ENCODE data around the gene IL18. TPM values are rescaled to one million over a fixed set of nuclear protein-coding genes. Genes with fewer than 3 reads are reported as not detected.
"Not testable (repeated sequence)": the region's sequence is repeated elsewhere in the genome, so short reads cannot be mapped to it uniquely, and the experiment has no call there.

IL18 gene
- polyA plus RNA-seq, 1 donor from 2014 or later = not detected

DNA sequence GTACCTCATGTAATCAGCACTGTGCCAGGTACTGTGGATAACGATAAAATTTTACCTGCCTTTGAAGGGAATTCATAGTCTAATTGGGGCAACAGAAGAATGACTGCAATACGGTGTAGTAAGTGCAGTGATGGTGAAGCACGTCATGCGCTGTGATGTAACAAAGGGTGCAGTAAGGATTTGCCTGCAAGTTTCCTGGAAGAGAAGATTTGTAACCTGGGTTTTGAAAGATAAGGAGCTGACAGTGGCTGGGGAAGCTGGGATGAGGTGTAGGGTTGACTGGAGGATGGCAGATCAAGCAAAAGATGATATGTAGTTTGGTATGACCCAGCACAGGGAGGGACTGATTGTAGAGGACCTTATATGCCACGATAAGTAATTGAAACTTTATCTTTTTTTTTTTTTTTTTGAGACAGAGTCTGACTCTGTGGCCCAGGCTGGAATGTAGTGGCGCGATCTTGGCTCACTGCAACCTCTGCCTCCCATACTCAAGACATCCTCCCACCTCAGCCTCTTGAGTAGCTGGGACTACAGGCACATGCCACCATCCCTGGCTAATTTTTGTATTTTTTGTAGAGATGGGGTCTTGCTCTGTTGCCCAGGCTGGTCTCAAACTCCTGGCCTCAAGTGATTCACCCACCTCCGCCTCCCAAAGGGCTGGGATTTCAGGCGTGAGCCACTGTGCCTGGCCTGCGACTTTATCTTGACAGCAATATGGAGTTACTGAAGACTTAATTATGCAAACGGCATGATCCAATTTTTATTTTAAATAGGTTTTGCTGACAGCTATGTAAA lies 66.0 kb downstream of the IL18 start:
- Histone ChIP-seq H4K20me1 (ENCODE audit: insufficient read depth) (no peaks in the 10 kb centered on the region), H3K4me3 (ENCODE audit: low read length) (no peak overlapping the region), H2AFZ (ENCODE audit: low read depth, low read length) (no peak overlapping the region), H3K36me3 (ENCODE audit: insufficient read depth, low read length) (no peaks in the 10 kb centered on the region), H3K9ac (ENCODE audit: low read length) (no peak overlapping the region), H3K27me3 (ENCODE audit: insufficient read depth, low read depth, low read length) (no peaks in the 10 kb centered on the region), H3K79me2 (replicated peaks; ENCODE audit: insufficient read depth, low read length) (no peaks in the 10 kb centered on the region), H3K27ac (ENCODE audit: low read length) (no peak overlapping the region), H3F3A (ENCODE audit: insufficient read depth, low read length, poor library complexity, severe bottlenecking) (no peaks in the 10 kb centered on the region), H3K9me3 (ENCODE audit: low read length) (no peaks in the 10 kb centered on the region), H3K4me2 (ENCODE audit: low read length) (no peak overlapping the region), H3K9me2 (ENCODE audit: insufficient read depth, low read length) (no peaks in the 10 kb centered on the region)
- TF ChIP-seq, protein P1, sequence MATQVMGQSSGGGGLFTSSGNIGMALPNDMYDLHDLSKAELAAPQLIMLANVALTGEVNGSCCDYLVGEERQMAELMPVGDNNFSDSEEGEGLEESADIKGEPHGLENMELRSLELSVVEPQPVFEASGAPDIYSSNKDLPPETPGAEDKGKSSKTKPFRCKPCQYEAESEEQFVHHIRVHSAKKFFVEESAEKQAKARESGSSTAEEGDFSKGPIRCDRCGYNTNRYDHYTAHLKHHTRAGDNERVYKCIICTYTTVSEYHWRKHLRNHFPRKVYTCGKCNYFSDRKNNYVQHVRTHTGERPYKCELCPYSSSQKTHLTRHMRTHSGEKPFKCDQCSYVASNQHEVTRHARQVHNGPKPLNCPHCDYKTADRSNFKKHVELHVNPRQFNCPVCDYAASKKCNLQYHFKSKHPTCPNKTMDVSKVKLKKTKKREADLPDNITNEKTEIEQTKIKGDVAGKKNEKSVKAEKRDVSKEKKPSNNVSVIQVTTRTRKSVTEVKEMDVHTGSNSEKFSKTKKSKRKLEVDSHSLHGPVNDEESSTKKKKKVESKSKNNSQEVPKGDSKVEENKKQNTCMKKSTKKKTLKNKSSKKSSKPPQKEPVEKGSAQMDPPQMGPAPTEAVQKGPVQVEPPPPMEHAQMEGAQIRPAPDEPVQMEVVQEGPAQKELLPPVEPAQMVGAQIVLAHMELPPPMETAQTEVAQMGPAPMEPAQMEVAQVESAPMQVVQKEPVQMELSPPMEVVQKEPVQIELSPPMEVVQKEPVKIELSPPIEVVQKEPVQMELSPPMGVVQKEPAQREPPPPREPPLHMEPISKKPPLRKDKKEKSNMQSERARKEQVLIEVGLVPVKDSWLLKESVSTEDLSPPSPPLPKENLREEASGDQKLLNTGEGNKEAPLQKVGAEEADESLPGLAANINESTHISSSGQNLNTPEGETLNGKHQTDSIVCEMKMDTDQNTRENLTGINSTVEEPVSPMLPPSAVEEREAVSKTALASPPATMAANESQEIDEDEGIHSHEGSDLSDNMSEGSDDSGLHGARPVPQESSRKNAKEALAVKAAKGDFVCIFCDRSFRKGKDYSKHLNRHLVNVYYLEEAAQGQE (IDR thresholded peaks at IDR 0.05; ENCODE audit: borderline replicate concordance) = no peak
- TF ChIP-seq EP300 (conservative IDR thresholded peaks at IDR 0.05; ENCODE audit: poor library complexity, severe bottlenecking) = no peak
- TF ChIP-seq, protein P2, sequence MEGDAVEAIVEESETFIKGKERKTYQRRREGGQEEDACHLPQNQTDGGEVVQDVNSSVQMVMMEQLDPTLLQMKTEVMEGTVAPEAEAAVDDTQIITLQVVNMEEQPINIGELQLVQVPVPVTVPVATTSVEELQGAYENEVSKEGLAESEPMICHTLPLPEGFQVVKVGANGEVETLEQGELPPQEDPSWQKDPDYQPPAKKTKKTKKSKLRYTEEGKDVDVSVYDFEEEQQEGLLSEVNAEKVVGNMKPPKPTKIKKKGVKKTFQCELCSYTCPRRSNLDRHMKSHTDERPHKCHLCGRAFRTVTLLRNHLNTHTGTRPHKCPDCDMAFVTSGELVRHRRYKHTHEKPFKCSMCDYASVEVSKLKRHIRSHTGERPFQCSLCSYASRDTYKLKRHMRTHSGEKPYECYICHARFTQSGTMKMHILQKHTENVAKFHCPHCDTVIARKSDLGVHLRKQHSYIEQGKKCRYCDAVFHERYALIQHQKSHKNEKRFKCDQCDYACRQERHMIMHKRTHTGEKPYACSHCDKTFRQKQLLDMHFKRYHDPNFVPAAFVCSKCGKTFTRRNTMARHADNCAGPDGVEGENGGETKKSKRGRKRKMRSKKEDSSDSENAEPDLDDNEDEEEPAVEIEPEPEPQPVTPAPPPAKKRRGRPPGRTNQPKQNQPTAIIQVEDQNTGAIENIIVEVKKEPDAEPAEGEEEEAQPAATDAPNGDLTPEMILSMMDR (IDR thresholded peaks at IDR 0.05; ENCODE audit: poor library complexity, severe bottlenecking) = no peak
- no peak for TF ChIP-seq EZH2 (IDR thresholded peaks at IDR 0.05; ENCODE audit: borderline replicate concordance, insufficient read depth, low read length, poor library complexity, severe bottlenecking)
- no peak for TF ChIP-seq RAD21 (conservative IDR thresholded peaks at IDR 0.05)
- TF ChIP-seq SMC3 (conservative IDR thresholded peaks at IDR 0.05; ENCODE audit: poor library complexity) = no peak
- no peak for TF ChIP-seq MXI1 (conservative IDR thresholded peaks at IDR 0.05; ENCODE audit: poor library complexity, severe bottlenecking)
- no peak for TF ChIP-seq POLR2AphosphoS5 (IDR thresholded peaks at IDR 0.05)
- no peak for TF ChIP-seq TAF1 (IDR thresholded peaks at IDR 0.05; ENCODE audit: low read depth)

DNA sequence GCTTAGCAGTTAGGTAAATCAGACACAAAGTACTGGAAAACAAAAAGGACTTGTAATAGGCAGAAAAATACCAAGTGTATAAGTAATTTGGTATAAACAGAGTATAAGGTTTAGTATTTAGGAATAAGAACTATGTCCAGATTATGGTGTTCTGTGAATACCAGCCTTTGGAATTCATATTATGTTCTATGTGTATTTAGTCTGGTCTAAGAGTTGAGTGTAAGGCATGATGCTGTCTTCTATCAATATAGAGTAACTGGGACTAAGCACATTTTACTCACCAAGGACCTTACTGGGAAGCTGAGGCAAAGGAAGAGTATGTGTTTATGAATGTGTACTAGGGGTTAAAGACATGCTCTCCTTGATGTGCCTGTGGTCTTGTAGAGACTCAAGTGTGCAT lies 67.7 kb downstream of the IL18 start:
- Histone ChIP-seq H3K9me3 (ENCODE audit: low read length) (no peaks in the 10 kb centered on the region), H3F3A (ENCODE audit: insufficient read depth, low read length, poor library complexity, severe bottlenecking) (no peaks in the 10 kb centered on the region), H3K9me2 (ENCODE audit: insufficient read depth, low read length) (no peaks in the 10 kb centered on the region), H3K4me3 (ENCODE audit: low read length) (no peak overlapping the region), H3K9ac (ENCODE audit: low read length) (no peak overlapping the region), H2AFZ (ENCODE audit: low read depth, low read length) (no peak overlapping the region), H4K20me1 (ENCODE audit: insufficient read depth) (no peaks in the 10 kb centered on the region), H3K79me2 (replicated peaks; ENCODE audit: insufficient read depth, low read length) (no peaks in the 10 kb centered on the region), H3K4me2 (ENCODE audit: low read length) (no peak overlapping the region), H3K27me3 (ENCODE audit: insufficient read depth, low read depth, low read length) (no peaks in the 10 kb centered on the region), H3K27ac (ENCODE audit: low read length) (no peak overlapping the region), H3K36me3 (ENCODE audit: insufficient read depth, low read length) (no peaks in the 10 kb centered on the region)
- no peak for TF ChIP-seq RAD21 (conservative IDR thresholded peaks at IDR 0.05)
- TF ChIP-seq SMC3 (conservative IDR thresholded peaks at IDR 0.05; ENCODE audit: poor library complexity) = no peak

DNA sequence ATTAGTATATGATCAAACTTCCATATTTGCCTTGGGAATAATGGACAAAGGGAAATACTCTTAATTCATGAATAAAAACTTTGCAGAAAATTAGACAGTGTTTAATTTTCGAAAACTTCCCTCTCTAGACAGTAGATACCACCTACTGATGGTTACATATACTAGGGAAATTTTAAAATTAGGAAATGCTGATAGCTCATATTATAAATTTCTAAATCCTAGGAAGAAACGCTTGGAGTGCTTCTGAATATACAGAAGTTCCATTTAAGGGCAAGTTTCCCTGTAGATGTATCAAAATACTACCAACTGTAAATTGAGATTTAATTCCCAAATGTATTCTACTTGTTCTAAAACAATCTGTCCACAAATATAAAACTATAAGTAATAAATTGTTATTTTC lies 68.6 kb downstream of the IL18 start:
- H2AFZ ChIP-seq (ENCODE audit: low read depth, low read length); H3K27me3 ChIP-seq (ENCODE audit: insufficient read depth, low read depth, low read length); H3F3A ChIP-seq (ENCODE audit: insufficient read depth, low read length, poor library complexity, severe bottlenecking); H3K4me3 ChIP-seq (ENCODE audit: low read length); H3K9ac ChIP-seq (ENCODE audit: low read length); H3K27ac ChIP-seq (ENCODE audit: low read length); H3K79me2 ChIP-seq (replicated peaks; ENCODE audit: insufficient read depth, low read length); H3K36me3 ChIP-seq (ENCODE audit: insufficient read depth, low read length); H3K4me2 ChIP-seq (ENCODE audit: low read length); H3K9me3 ChIP-seq (ENCODE audit: low read length); H3K9me2 ChIP-seq (ENCODE audit: insufficient read depth, low read length); H4K20me1 ChIP-seq (ENCODE audit: insufficient read depth): not testable (repeated sequence)
